ENCODE data around the gene RAX2. TPM values are rescaled to one million over a fixed set of nuclear protein-coding genes. Genes with fewer than 3 reads are reported as not detected.

Gene RAX2
- total RNA-seq, 1 donor from 2014 or later, result not detected

DNA sequence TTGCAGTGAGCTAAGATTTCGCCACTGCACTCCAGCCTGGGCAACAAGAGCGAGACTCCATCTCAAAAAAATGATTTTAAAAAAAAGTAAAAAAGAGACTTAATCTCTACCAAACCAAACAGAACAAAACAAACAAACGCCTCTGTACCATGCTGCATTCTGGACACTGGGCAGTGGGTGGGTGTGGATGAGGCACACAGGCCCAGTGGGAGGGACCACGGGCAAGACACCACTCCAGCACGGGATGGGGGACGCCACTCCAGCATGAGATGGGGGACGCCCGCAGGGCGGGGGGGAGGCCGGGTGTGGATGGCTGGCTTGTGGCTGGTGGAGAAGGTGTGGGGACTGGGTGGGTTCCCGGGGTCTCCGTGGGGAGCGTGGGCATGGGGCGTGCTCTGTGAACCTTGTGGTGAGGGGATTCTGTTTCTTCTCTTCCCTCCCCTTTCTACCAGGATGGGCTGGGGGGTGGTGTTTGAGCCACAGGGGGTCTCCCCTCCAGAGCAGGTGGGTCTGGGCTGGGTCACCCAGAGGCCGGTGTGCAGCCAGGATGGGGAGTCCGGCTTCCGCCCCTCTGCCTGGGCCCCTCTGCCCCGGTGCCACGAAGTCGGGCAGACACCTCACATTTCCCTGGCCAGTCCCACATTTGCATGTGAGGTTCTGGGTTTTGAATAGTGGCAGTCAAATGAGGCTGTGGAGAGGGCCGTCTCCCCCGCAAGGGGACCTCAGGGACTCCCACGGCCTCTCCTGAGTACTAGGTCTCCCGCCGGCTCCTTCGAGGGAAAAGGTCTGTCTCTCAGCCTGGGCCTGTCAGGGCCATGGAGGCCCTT is 38.1 kb upstream of the RAX2 start:
- TF ChIP-seq, protein P1, sequence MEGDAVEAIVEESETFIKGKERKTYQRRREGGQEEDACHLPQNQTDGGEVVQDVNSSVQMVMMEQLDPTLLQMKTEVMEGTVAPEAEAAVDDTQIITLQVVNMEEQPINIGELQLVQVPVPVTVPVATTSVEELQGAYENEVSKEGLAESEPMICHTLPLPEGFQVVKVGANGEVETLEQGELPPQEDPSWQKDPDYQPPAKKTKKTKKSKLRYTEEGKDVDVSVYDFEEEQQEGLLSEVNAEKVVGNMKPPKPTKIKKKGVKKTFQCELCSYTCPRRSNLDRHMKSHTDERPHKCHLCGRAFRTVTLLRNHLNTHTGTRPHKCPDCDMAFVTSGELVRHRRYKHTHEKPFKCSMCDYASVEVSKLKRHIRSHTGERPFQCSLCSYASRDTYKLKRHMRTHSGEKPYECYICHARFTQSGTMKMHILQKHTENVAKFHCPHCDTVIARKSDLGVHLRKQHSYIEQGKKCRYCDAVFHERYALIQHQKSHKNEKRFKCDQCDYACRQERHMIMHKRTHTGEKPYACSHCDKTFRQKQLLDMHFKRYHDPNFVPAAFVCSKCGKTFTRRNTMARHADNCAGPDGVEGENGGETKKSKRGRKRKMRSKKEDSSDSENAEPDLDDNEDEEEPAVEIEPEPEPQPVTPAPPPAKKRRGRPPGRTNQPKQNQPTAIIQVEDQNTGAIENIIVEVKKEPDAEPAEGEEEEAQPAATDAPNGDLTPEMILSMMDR (IDR thresholded peaks at IDR 0.05; ENCODE audit: insufficient read depth, low read length, poor library complexity, severe bottlenecking), result no peak
- H3K36me3 ChIP-seq (ENCODE audit: control insufficient read depth, insufficient read depth, low read length), result no peaks in the 10 kb centered on the region
- DNase-seq (ENCODE audit: low read depth), result no peak
- H3K27me3 ChIP-seq (ENCODE audit: control insufficient read depth, insufficient read depth, low read length), result peaks cover 8% of the 10 kb centered on the region
- H3K4me3 ChIP-seq (ENCODE audit: low read depth, low read length), result no peak overlapping the region

DNA sequence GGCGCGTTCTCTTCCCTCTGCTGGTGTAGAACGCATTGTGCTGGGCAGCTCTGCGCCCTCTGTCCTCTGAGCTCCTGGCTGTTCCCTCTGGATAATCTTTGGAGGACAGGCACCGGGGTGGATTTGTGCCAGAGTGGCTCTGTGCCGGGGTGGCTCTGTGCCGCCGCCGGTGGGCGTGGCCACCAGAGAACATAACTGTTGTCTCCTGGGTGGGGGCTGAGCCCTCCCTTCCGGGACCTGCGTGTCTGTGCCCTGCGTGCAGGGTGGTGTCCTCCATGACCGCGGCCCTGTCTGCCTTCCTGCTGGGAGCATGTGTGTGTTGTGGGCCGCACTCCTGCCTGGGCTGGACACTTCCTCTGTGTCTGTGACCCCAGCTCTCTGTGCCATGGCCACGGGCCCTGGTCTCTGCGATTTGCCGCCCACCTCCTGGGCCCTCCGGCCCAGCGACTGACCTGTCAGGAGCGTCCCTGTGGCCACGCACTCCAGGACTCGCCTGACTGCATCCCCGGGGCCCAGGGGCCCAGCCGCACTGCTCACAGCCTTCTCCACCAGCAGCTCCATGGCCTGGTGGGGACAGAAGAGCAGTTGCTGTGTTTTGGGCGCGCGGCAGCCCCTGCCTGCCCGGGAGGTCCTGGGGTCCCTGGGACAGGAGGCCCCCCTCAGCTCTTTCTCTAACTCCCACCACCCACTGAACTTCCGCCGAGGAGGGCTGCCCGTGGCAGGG is 36.6 kb upstream of the RAX2 start:
- Histone ChIP-seq H3K36me3 (ENCODE audit: control insufficient read depth, insufficient read depth, low read length) (no peaks in the 10 kb centered on the region), H3K4me3 (ENCODE audit: low read depth, low read length) (no peak overlapping the region), H3K27me3 (ENCODE audit: control insufficient read depth, insufficient read depth, low read length) (peaks cover 8% of the 10 kb centered on the region)
- DNase-seq (ENCODE audit: low read depth), result no peak
- TF ChIP-seq, protein P1 (IDR thresholded peaks at IDR 0.05; ENCODE audit: insufficient read depth, low read length, poor library complexity, severe bottlenecking), result no peak

DNA sequence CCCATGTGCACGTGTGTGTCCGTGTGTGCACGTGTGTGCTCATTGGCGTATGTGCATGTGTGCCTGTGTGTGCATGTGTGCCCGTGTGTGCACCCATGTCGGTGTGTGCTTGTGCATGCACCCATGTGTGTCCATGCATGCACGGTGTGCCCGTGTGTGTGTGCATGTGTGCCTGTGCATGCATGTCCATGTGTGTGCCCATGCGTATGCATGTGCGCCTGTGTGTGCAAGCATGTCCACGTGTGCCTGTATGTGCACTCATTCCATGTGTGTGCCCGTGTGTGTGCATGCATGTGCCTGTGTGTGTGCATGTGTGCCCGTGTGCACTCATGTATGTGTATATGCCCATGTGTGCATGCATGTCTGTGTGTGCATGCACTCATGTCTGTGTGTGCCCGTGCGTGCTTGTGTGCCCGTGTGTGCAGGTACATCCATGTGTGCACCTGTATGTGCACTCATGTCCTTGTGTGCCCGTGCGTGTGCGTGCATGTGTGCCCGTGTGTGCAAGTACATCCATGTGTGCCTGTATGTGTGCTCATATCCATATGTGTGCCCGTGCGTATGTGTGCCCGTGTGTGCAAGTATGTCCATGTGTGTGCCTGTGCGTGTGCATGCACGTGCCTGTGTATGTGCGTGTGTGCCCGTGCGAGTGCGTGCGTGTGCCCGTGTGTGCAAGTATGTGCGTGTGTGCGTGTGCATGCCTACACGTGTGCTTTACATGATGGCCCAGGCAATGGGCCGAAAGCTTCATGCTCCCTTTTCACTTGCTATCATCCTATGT is 35.7 kb upstream of the RAX2 start:
- Histone ChIP-seq H3K36me3 (ENCODE audit: control insufficient read depth, insufficient read depth, low read length) (no peaks in the 10 kb centered on the region), H3K27me3 (ENCODE audit: control insufficient read depth, insufficient read depth, low read length) (peaks cover 10% of the 10 kb centered on the region), H3K4me3 (ENCODE audit: low read depth, low read length) (no peak overlapping the region)
- TF ChIP-seq, protein P1 (IDR thresholded peaks at IDR 0.05; ENCODE audit: insufficient read depth, low read length, poor library complexity, severe bottlenecking), result no peak
- DNase-seq (ENCODE audit: low read depth), result no peak

GRCh38 chr19:3807131-3807480 is 35.1 kb upstream of the RAX2 start:
- TF ChIP-seq, protein P1 (IDR thresholded peaks at IDR 0.05; ENCODE audit: insufficient read depth, low read length, poor library complexity, severe bottlenecking), result no peak
- no peak for DNase-seq (ENCODE audit: low read depth)
- Histone ChIP-seq H3K27me3 (ENCODE audit: control insufficient read depth, insufficient read depth, low read length) (peaks cover 12% of the 10 kb centered on the region), H3K36me3 (ENCODE audit: control insufficient read depth, insufficient read depth, low read length) (no peaks in the 10 kb centered on the region), H3K4me3 (ENCODE audit: low read depth, low read length) (no peak overlapping the region)

DNA sequence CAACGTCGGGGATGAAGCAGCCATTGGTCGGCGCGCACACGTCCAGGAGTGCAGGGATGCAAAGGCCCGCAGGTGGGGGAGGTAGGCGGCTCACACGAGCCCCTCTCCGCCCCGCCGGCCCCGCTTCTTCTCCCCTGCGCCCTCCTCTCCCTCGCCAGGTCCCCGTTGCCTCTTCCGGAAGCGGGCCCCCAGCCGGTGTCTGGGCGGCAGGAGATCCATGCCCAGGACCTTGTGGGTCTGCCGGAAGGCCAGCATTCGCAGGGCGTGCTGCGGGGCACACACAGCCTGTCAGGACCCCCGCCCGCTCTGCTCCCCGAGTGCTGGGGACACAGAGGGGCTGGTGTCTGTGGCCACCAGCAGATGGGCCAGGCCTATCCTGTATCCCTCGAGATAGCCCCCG is 33.8 kb upstream of the RAX2 start:
- Histone ChIP-seq H3K27me3 (ENCODE audit: control insufficient read depth, insufficient read depth, low read length) (peaks cover 23% of the 10 kb centered on the region), H3K36me3 (ENCODE audit: control insufficient read depth, insufficient read depth, low read length) (no peaks in the 10 kb centered on the region), H3K4me3 (ENCODE audit: low read depth, low read length) (no peak overlapping the region)
- no peak for DNase-seq (ENCODE audit: low read depth)
- TF ChIP-seq, protein P1 (IDR thresholded peaks at IDR 0.05; ENCODE audit: insufficient read depth, low read length, poor library complexity, severe bottlenecking), result no peak
